SK-N-SH (cell line): ENCODE measurements around the gene PKNOX2. TPM values are rescaled to one million over a fixed set of nuclear protein-coding genes. Genes with fewer than 3 reads are reported as not detected.

Source experiments
- CTCF ChIA-PET: fragments of 300-600, 350-600 bp; formaldehyde crosslinking; extraction: SDS; loops from one replicate; lab custom pipeline; 2021; lab: Yijun Ruan, JAX
- POLR2A ChIA-PET: fragments of 350-600 bp; sonication (Branson Sonifier 250); formaldehyde crosslinking; extraction: SDS; loops from one replicate; lab custom pipeline; 2020; ENCODE audit warnings: antibody characterized with exemption, inconsistent platforms; lab: Yijun Ruan, JAX
- DNase-seq: peaks from one replicate; pipeline ENCODE4 v3.0.0; 2012
- H2AFZ ChIP-seq: fragments of 200-600 bp; sonication (generic); 2 replicates; pipeline ENCODE4 v1.8.1; 2016; ENCODE audit warnings: antibody characterized with exemption, mild to moderate bottlenecking, low read depth
- H3F3A ChIP-seq: fragments of 200-600 bp; sonication (generic); replicated peaks from 2 replicates; pipeline ENCODE3; 2016; ENCODE audit warnings: antibody characterized with exemption, mild to moderate bottlenecking; ENCODE audit not compliant: insufficient read depth
- H3K27ac ChIP-seq, 2 experiments: fragments of 200-500 bp in 1 of 2; fragments of 200-600 bp in 1 of 2; sonication (Bioruptor generic) in 1 of 2; sonication (generic), shearing (Covaris generic) in 1 of 2; 2 replicates each; pipeline versions ENCODE4 v1.5.1 to v1.6.1; 2014 to 2016; ENCODE audit warnings: low read depth in 2 of 2, inconsistent platforms in 1 of 2, low read length in 1 of 2, mild to moderate bottlenecking in 1 of 2, mixed read lengths in 1 of 2
- H3K27me3 ChIP-seq: fragments of 200-600 bp; sonication (generic), shearing (Covaris generic); 2 replicates; pipeline ENCODE4 v1.6.1; 2016; ENCODE audit warnings: mixed run types; ENCODE audit not compliant: insufficient read depth
- H3K36me3 ChIP-seq, 2 experiments: fragments of 200-500 bp in 1 of 2; fragments of 200-600 bp in 1 of 2; sonication (Bioruptor generic) in 1 of 2; sonication (generic) in 1 of 2; replicated peaks in 1 of 2; 2 replicates each; pipeline versions ENCODE3 to v1.5.1; 2014 to 2016; ENCODE audit warnings: low read length in 1 of 2, mild to moderate bottlenecking in 1 of 2; ENCODE audit not compliant: insufficient read depth in 2 of 2, control insufficient read depth in 1 of 2
- H3K4me1 ChIP-seq, 2 experiments: fragments of 200-500 bp in 1 of 2; fragments of 200-600 bp in 1 of 2; sonication (Bioruptor generic) in 1 of 2; sonication (generic), shearing (Covaris generic) in 1 of 2; 2 replicates each; pipeline versions ENCODE4 v1.5.1 to v1.6.1; 2014 to 2016; ENCODE audit warnings: low read depth in 1 of 2, low read length in 1 of 2, mixed run types in 1 of 2; ENCODE audit not compliant: insufficient read depth in 2 of 2, control insufficient read depth in 1 of 2
- H3K4me2 ChIP-seq: fragments of 200-600 bp; sonication (generic), shearing (Covaris generic); 2 replicates; pipeline ENCODE4 v1.6.1; 2017; ENCODE audit warnings: mixed run types
- H3K4me3 ChIP-seq, 2 experiments: fragments of 200-500 bp in 1 of 2; fragments of 200-600 bp in 1 of 2; sonication (Bioruptor generic) in 1 of 2; sonication (generic), shearing (Covaris generic) in 1 of 2; 2 replicates each; pipeline versions ENCODE4 v1.5.1 to v1.8.1; 2014 to 2016; ENCODE audit warnings: low read depth in 2 of 2, inconsistent platforms in 1 of 2, low read length in 1 of 2, mild to moderate bottlenecking in 1 of 2, mixed read lengths in 1 of 2, moderate library complexity in 1 of 2
- H3K79me2 ChIP-seq: fragments of 200-600 bp; sonication (generic); 2 replicates; pipeline ENCODE4 v1.8.1; 2017; ENCODE audit warnings: mild to moderate bottlenecking; ENCODE audit not compliant: insufficient read depth
- H3K9ac ChIP-seq: fragments of 200-600 bp; sonication (generic); 2 replicates; pipeline ENCODE4 v1.6.1; 2017; ENCODE audit warnings: mixed run types
- H3K9me2 ChIP-seq: fragments of 200-600 bp; sonication (generic); 2 replicates; pipeline ENCODE4 v1.6.1; 2017; ENCODE audit warnings: mixed run types
- H3K9me3 ChIP-seq: fragments of 200-600 bp; sonication (generic); 2 replicates; pipeline ENCODE4 v1.6.1; 2017; ENCODE audit warnings: mixed run types, mild to moderate bottlenecking, moderate library complexity
- H4K20me1 ChIP-seq: fragments of 200-600 bp; sonication (generic); 2 replicates; pipeline ENCODE4 v1.6.1; 2017; ENCODE audit warnings: mild to moderate bottlenecking, mixed run types; ENCODE audit not compliant: insufficient read depth
- CHD2 ChIP-seq: fragments of 150-350 bp; IDR thresholded peaks from 2 replicates; pipeline ENCODE4 v1.6.1; 2018; ENCODE audit warnings: low read length; ENCODE audit not compliant: partially characterized antibody
- CTCF ChIP-seq: fragments of 200-600 bp; sonication (generic); IDR thresholded peaks from 2 replicates; pipeline ENCODE4 v1.6.1; 2017; ENCODE audit warnings: antibody characterized with exemption, mild to moderate bottlenecking, moderate library complexity
- ELF1 ChIP-seq: IDR thresholded peaks from 2 replicates; pipeline ENCODE4 v1.4.0; 2012
- EP300 ChIP-seq, 2 experiments: IDR thresholded peaks; 2 replicates each; pipeline versions ENCODE4 v1.4.0 to v1.6.1; 2012; ENCODE audit warnings: borderline replicate concordance in 1 of 2, low read depth in 1 of 2, low read length in 1 of 2
- GABPA ChIP-seq: IDR thresholded peaks from 2 replicates; pipeline ENCODE4 v1.4.0; 2012; ENCODE audit warnings: low read depth, mild to moderate bottlenecking
- GATA2 ChIP-seq: sonication (generic); formaldehyde crosslinking; IDR thresholded peaks from 2 replicates; pipeline ENCODE4 v1.5.0; 2020; ENCODE audit warnings: mild to moderate bottlenecking, missing genetic modification reagents
- IRF3 ChIP-seq: fragments of 150-350 bp; IDR thresholded peaks from 2 replicates; pipeline ENCODE4 v1.6.1; 2016; ENCODE audit warnings: mild to moderate bottlenecking, low read depth, low read length
- JUND ChIP-seq: IDR thresholded peaks from 2 replicates; pipeline ENCODE4 v1.4.0; 2012
- MAX ChIP-seq: IDR thresholded peaks from 2 replicates; pipeline ENCODE4 v1.4.0; 2012; ENCODE audit warnings: low read depth
- MXI1 ChIP-seq: IDR thresholded peaks from 2 replicates; pipeline ENCODE4 v1.6.1; 2012; ENCODE audit warnings: mild to moderate bottlenecking, low read depth, low read length, improper control_type of control experiment
- NRF1 ChIP-seq: IDR thresholded peaks from 2 replicates; pipeline ENCODE4 v1.6.1; 2012; ENCODE audit warnings: low read depth, mild to moderate bottlenecking, low read length
- POLR2AphosphoS5 ChIP-seq: IDR thresholded peaks from 2 replicates; pipeline ENCODE4 v1.6.1; 2012; ENCODE audit warnings: low read depth, low read length
- RAD21 ChIP-seq: IDR thresholded peaks from 2 replicates; pipeline ENCODE4 v1.6.1; 2012; ENCODE audit warnings: mild to moderate bottlenecking, low read length
- RXRA ChIP-seq: IDR thresholded peaks from 2 replicates; pipeline ENCODE4 v1.4.0; 2012; ENCODE audit warnings: low read depth, mild to moderate bottlenecking, borderline replicate concordance
- SIN3A ChIP-seq: IDR thresholded peaks from 2 replicates; pipeline ENCODE4 v1.6.1; 2012; ENCODE audit warnings: low read depth, mild to moderate bottlenecking, low read length, moderate library complexity, borderline replicate concordance
- TAF1 ChIP-seq: IDR thresholded peaks from 2 replicates; pipeline ENCODE4 v1.6.1; 2012; ENCODE audit warnings: low read depth, mild to moderate bottlenecking, low read length, moderate library complexity, borderline replicate concordance
- USF1 ChIP-seq: IDR thresholded peaks from 2 replicates; pipeline ENCODE4 v1.4.0; 2012; ENCODE audit warnings: low read depth, borderline replicate concordance
- ZBTB33 ChIP-seq: IDR thresholded peaks from 2 replicates; pipeline ENCODE4 v1.4.0; 2012; ENCODE audit warnings: low read depth, borderline replicate concordance
- WGBS: methylation state at CpG from one replicate; pipeline ENCODE4 v1.1.6; 2017; ENCODE audit warnings: low lambda C conversion rate; 5-methylcytosine and 5-hydroxymethylcytosine counted together
- polyA plus RNA-seq, 3 experiments: library from polyadenylated mRNA; depleted of rRNA; stranded (reverse); fragments of >200 nt; gene quantifications; 2 replicates each; pipeline ENCODE4 v1.2.3, GENCODE V29; 2012

PKNOX2 gene
- polyA plus RNA-seq, 1 of the 3 experiments (the other 2 are of a cell fraction) = 0.02 TPM

- TF ChIP-seq IRF3 (no peak), RAD21 (no peak), POLR2AphosphoS5 (no peak), ZBTB33 (no peak)
These were observed 300.1 kb downstream of the PKNOX2 start (continued) for GRCh38 chr11:125464666-125465065.

GRCh38 chr11:125465255-125465654 lies 300.7 kb downstream of the PKNOX2 start:
- Histone ChIP-seq H3K4me3 (no peak overlapping the region), H3K9me3 (no peaks in the 10 kb centered on the region), H3F3A (no peaks in the 10 kb centered on the region), H3K4me2 (no peak overlapping the region), H2AFZ (no peak overlapping the region), H3K9ac (no peak overlapping the region), H3K4me1 (no peaks in the 10 kb centered on the region; a peak in 1 of 4 replicates), H3K36me3 (no peaks in the 10 kb centered on the region), H3K27ac (no peak overlapping the region), H3K79me2 (no peaks in the 10 kb centered on the region), H3K9me2 (no peaks in the 10 kb centered on the region), H3K27me3 (no peaks in the 10 kb centered on the region), H4K20me1 (no peaks in the 10 kb centered on the region)
- WGBS = 75% methylated on average over 2 of the region's 2 CpGs
- ChIA-PET CTCF (interaction anchor here (5.0 kb wide), 1 partner anchor 13 kb away, joined by 37 read pairs; no protein-coding TSS in a partner anchor), POLR2A (no interaction called here)
- no peak for DNase-seq
- TF ChIP-seq RXRA = no peak
- no peak for TF ChIP-seq SIN3A
- TF ChIP-seq EP300 (IDR thresholded peaks at IDR 0.05; ENCODE audit: borderline replicate concordance in 1 of 2, low read depth in 1 of 2, low read length in 1 of 2) = no peak
- TF ChIP-seq GABPA = no peak
- no peak for TF ChIP-seq TAF1
- TF ChIP-seq JUND = no peak
- TF ChIP-seq NRF1 = no peak
- TF ChIP-seq GATA2 (CRISPR knock-in tag) = no peak
- TF ChIP-seq USF1 = no peak
- TF ChIP-seq MXI1 = no peak
- no peak for TF ChIP-seq ELF1
- TF ChIP-seq CTCF = no peak
- TF ChIP-seq MAX = no peak
- no peak for TF ChIP-seq CHD2
